Lower leg skin (tissue), 3 donors: ENCODE measurements around the gene GLG1.

ENCODE experiments used
- POLR2A ChIP-seq, 2 donors: fragments of 450-650 bp; IDR thresholded peaks; one replicate each; pipeline ENCODE4 v1.6.1; 2016 to 2017; ENCODE audit warnings: antibody characterized with exemption in 2 of 2, mild to moderate bottlenecking in 1 of 2, moderate library complexity in 1 of 2
- TF ChIP-seq, protein P1 (sequence below), 3 donors: fragments of 450-650 bp; IDR thresholded peaks; one replicate each; pipeline ENCODE4 v1.5.1; 2016; ENCODE audit warnings: antibody characterized with exemption in 3 of 3, mild to moderate bottlenecking in 3 of 3, moderate library complexity in 2 of 3

DNA sequence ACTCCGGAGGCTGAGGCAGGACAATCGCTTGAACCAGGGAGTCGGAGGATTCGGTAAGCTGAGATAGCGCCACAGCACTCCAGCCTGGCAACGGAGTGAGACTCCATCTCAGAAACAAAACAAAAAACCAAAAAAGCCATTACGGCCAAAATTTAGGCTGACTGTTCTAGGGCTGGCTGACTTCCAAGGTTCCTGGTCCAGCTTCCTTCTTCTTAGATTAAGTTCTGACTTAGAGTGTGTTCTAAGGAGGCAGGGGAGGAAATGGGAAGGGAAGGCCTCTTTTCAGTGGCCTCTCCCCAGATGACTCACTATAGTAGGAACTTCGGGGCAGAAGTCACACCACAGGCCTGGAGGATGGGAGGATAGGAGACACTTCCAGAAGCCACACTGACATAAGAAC lies 157.9 kb downstream of the GLG1 start:
- TF ChIP-seq, protein P1, sequence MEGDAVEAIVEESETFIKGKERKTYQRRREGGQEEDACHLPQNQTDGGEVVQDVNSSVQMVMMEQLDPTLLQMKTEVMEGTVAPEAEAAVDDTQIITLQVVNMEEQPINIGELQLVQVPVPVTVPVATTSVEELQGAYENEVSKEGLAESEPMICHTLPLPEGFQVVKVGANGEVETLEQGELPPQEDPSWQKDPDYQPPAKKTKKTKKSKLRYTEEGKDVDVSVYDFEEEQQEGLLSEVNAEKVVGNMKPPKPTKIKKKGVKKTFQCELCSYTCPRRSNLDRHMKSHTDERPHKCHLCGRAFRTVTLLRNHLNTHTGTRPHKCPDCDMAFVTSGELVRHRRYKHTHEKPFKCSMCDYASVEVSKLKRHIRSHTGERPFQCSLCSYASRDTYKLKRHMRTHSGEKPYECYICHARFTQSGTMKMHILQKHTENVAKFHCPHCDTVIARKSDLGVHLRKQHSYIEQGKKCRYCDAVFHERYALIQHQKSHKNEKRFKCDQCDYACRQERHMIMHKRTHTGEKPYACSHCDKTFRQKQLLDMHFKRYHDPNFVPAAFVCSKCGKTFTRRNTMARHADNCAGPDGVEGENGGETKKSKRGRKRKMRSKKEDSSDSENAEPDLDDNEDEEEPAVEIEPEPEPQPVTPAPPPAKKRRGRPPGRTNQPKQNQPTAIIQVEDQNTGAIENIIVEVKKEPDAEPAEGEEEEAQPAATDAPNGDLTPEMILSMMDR (IDR thresholded peaks at IDR 0.05): no peak
- TF ChIP-seq POLR2A (IDR thresholded peaks at IDR 0.05): no peak
